ENCODE measurements around the gene DTX3L. TPM values are rescaled to one million over a fixed set of nuclear protein-coding genes. Genes with fewer than 3 reads are reported as not detected.

Gene DTX3L
- total RNA-seq = 10.9 and 12.1 TPM in 2 replicates

DNA sequence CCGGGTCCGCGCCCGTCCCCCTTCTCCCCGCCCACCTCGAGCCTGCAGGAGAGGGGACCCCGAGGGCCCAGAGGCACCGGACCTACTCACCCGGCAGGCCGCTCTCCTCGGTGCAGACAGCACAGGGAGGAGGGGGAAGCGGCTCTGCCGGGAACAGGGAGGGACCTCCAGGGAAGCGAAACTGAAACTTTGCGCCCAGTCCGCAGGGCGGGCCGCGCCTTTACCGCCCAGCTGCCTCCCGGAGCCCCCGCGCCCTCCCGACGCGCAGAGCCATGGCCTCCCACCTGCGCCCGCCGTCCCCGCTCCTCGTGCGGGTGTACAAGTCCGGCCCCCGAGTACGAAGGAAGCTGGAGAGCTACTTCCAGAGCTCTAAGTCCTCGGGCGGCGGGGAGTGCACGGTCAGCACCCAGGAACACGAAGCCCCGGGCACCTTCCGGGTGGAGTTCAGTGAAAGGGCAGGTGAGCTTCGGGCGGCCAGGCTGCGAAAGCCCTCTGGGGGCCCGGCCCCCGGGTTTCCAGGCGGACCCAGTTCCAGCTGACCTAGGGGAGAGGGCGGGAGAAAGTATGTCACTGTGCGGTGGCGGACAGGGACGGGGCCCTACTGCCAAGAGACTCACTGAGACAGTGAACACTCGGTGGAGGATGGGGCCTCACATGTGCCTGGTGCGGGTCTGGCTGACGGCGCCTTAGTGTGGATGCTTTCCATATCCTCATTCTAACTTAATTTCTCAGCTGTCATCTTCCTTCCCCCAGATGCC is at the start of gene DTX3L, which contains the start of gene PARP9:
Gene DTX3L (plus strand): TSS at position 184 of the 758 bp plus-strand sequence. CDS start 89 bp downstream, at position 273.
Gene PARP9 (minus strand): TSS at position 146 of the 758 bp plus-strand sequence. CDS start 4,680 bp downstream, outside the sequence.

DNA sequence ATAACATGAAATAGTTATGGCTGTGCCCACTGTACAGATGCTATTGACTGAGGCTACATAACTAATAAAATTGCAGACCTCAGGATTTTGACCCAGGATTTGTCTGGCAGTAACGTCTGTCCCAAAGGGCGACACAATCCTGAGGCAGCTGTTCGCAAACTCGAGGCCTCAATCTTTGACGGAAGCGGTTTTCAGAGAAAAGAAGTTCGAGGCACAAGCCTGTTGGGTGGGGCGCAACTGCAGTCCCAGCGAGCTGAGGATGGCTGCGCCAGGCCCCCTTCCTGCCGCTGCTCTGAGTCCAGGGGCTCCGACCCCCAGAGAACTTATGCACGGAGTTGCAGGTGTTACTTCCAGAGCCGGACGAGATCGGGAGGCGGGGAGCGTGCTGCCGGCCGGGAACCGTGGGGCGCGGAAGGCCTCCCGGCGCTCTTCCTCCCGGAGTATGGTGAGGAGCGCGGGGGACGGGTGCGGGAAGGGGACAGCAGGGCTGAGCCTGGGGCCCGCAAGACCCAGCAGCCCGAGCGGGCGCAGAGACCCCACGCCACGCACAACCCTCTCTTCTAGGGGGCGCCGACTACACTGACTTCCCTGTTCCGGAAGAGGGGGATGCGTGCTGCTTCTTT is 13.4 kb downstream of the DTX3L start, which contains the start of gene PARP15:
Gene PARP15 (plus strand): TSS at position 242 of the 623 bp plus-strand sequence. CDS start 18 bp downstream, at position 260.

Other genes with a start within 250 kb of the DTX3L start
- 3.8 and 8.0 TPM in 2 replicates for gene CSTA, start 239.1 kb upstream of the DTX3L start, total RNA-seq
- gene MIX23, start 181.1 kb upstream of the DTX3L start, total RNA-seq = 24.6 and 41.1 TPM in 2 replicates
- 19.1 and 35.6 TPM in 2 replicates for gene FAM162A, start 180.2 kb upstream of the DTX3L start, total RNA-seq
- gene WDR5B, start 148.3 kb upstream of the DTX3L start, total RNA-seq = 4.1 and 4.8 TPM in 2 replicates
- gene KPNA1, start 49.4 kb upstream of the DTX3L start, total RNA-seq = 21.3 and 22.8 TPM in 2 replicates
- gene PARP9, start within 50 bp of the DTX3L start, total RNA-seq = 18.0 and 21.9 TPM in 2 replicates
- 0.09 and 0.14 TPM in 2 replicates for gene PARP15, start 13.3 kb downstream of the DTX3L start, total RNA-seq
- gene PARP14, start 116.5 kb downstream of the DTX3L start, total RNA-seq = 48.1 and 49.0 TPM in 2 replicates
- gene HSPBAP1, start 229.5 kb downstream of the DTX3L start, total RNA-seq = 6.7 and 7.2 TPM in 2 replicates
- gene SLC49A4, start 230.7 kb downstream of the DTX3L start, total RNA-seq = 15.2 and 19.9 TPM in 2 replicates

Measured in smooth muscle cell of bladder (primary cell).